Neural progenitor cell (in vitro differentiated cells): ENCODE data around the gene FRMPD2. TPM values are rescaled to one million over a fixed set of nuclear protein-coding genes. Genes with fewer than 3 reads are reported as not detected.

Source experiments
- DNase-seq: peaks from one replicate; pipeline ENCODE4 v3.0.0-alpha.2; 2016; ENCODE audit warnings: low spot score
- H2AFZ ChIP-seq: fragments of 200-600 bp; sonication (generic); replicated peaks from 2 replicates; pipeline ENCODE4 v1.6.1; 2016; ENCODE audit warnings: antibody characterized with exemption
- H3F3A ChIP-seq: fragments of 200-600 bp; sonication (generic); 2 replicates; pipeline ENCODE4 v1.6.1; 2016; ENCODE audit warnings: antibody characterized with exemption, low read depth
- H3K27ac ChIP-seq: fragments of 200-600 bp; sonication (generic); 2 replicates; pipeline ENCODE4 v1.5.1; 2016; ENCODE audit warnings: mild to moderate bottlenecking
- H3K27me3 ChIP-seq: fragments of 200-600 bp; sonication (generic); 2 replicates; pipeline ENCODE4 v1.6.1; 2016; ENCODE audit warnings: mild to moderate bottlenecking, moderate library complexity
- H3K36me3 ChIP-seq: fragments of 200-600 bp; sonication (generic); 2 replicates; pipeline ENCODE4 v1.5.1; 2016
- H3K4me1 ChIP-seq: fragments of 200-600 bp; sonication (generic); 2 replicates; pipeline ENCODE4 v1.6.1; 2016; ENCODE audit warnings: mixed run types
- H3K4me2 ChIP-seq: fragments of 200-600 bp; sonication (generic); 2 replicates; pipeline ENCODE4 v1.6.1; 2016
- H3K4me3 ChIP-seq: fragments of 200-600 bp; sonication (generic); 2 replicates; pipeline ENCODE4 v1.5.1; 2016
- H3K79me2 ChIP-seq: fragments of 200-600 bp; sonication (generic); 2 replicates; pipeline ENCODE4 v1.6.1; 2016; ENCODE audit warnings: low read depth
- H3K9ac ChIP-seq: fragments of 200-600 bp; sonication (generic); 2 replicates; pipeline ENCODE4 v1.6.1; 2016
- H3K9me3 ChIP-seq: fragments of 200-600 bp; sonication (generic); 2 replicates; pipeline ENCODE4 v1.5.1; 2016; ENCODE audit warnings: low read depth
- H4K20me1 ChIP-seq: fragments of 200-600 bp; sonication (generic); 2 replicates; pipeline ENCODE4 v1.6.1; 2016; ENCODE audit warnings: low read depth
- H3K27ac Mint-ChIP-seq: 3 replicates; pipeline ENCODE4 v1.8.0; 2021; ENCODE audit warnings: mixed read lengths
- H3K27me3 Mint-ChIP-seq: 2 replicates; pipeline ENCODE4 v1.8.0; 2022; ENCODE audit warnings: low read depth, mild to moderate bottlenecking, inconsistent platforms, moderate library complexity, mixed read lengths; ENCODE audit not compliant: insufficient read depth
- H3K36me3 Mint-ChIP-seq: 3 replicates; pipeline ENCODE4 v1.8.0; 2021; ENCODE audit warnings: mixed read lengths
- H3K4me1 Mint-ChIP-seq: 3 replicates; pipeline ENCODE4 v1.8.0; 2021; ENCODE audit warnings: mixed read lengths
- H3K4me3 Mint-ChIP-seq: 3 replicates; pipeline ENCODE4 v1.8.0; 2021; ENCODE audit warnings: mild to moderate bottlenecking, moderate library complexity, mixed read lengths
- H3K9me3 Mint-ChIP-seq: 3 replicates; pipeline ENCODE4 v1.8.0; 2020; ENCODE audit warnings: mixed read lengths
- CTCF ChIP-seq: fragments of 200-600 bp; sonication (generic); IDR thresholded peaks from 2 replicates; pipeline ENCODE4 v1.5.1; 2017; ENCODE audit warnings: antibody characterized with exemption, mild to moderate bottlenecking
- EZH2 ChIP-seq: fragments of 200-600 bp; sonication (generic); IDR thresholded peaks from 2 replicates; pipeline ENCODE4 v1.6.1; 2017; ENCODE audit warnings: antibody characterized with exemption, mild to moderate bottlenecking, moderate library complexity
- EZH2phosphoT487 ChIP-seq: fragments of 200-600 bp; sonication (generic); IDR thresholded peaks from 2 replicates; pipeline ENCODE4 v1.6.1; 2017; ENCODE audit warnings: antibody characterized with exemption
- total RNA-seq: library from RNA; depleted of rRNA; stranded (reverse); fragments of >200 nt; gene quantifications from 2 replicates; pipeline ENCODE4 v1.2.3, GENCODE V29; 2015; ENCODE audit warnings: low replicate concordance

FRMPD2 gene
- total RNA-seq, 1 donor from 2014 or later: not detected

- Mint-ChIP-seq H3K27me3 (peaks cover 12% of the 10 kb centered on the region), H3K27ac (no peak overlapping the region), H3K4me1 (peaks cover 12% of the 10 kb centered on the region), H3K4me3 (no peak overlapping the region), H3K36me3 (no peaks in the 10 kb centered on the region), H3K9me3 (no peaks in the 10 kb centered on the region)
- Histone ChIP-seq H3K4me3 (no peak overlapping the region), H4K20me1 (no peaks in the 10 kb centered on the region), H3K9ac (no peak overlapping the region), H3K36me3 (no peaks in the 10 kb centered on the region), H3K4me2 (no peak overlapping the region), H3K79me2 (no peaks in the 10 kb centered on the region), H3K9me3 (no peaks in the 10 kb centered on the region), H3K27me3 (no peaks in the 10 kb centered on the region), H2AFZ (no peak overlapping the region), H3F3A (no peaks in the 10 kb centered on the region), H3K27ac (no peak overlapping the region), H3K4me1 (peaks cover 15% of the 10 kb centered on the region)
- no peak for DNase-seq
- no peak for TF ChIP-seq EZH2
- no peak for TF ChIP-seq EZH2phosphoT487
- no peak for TF ChIP-seq CTCF
These were observed 42.7 kb downstream of the FRMPD2 start for GRCh38 chr10:48231699-48232315.

- Histone ChIP-seq H3K36me3 (no peaks in the 10 kb centered on the region), H3K9me3 (no peaks in the 10 kb centered on the region), H3K4me3 (no peak overlapping the region), H4K20me1 (no peaks in the 10 kb centered on the region), H3F3A (no peaks in the 10 kb centered on the region), H3K27ac (no peak overlapping the region), H3K27me3 (no peaks in the 10 kb centered on the region), H2AFZ (no peak overlapping the region), H3K4me1 (peaks cover 12% of the 10 kb centered on the region), H3K79me2 (no peaks in the 10 kb centered on the region), H3K4me2 (no peak overlapping the region), H3K9ac (no peak overlapping the region)
- H3K9me3 Mint-ChIP-seq: no peaks in the 10 kb centered on the region
- DNase-seq: no peak
- peaks cover 12% of the 10 kb centered on the region for H3K4me1 Mint-ChIP-seq
- H3K4me3 Mint-ChIP-seq: no peak overlapping the region
- peaks cover 12% of the 10 kb centered on the region for H3K27me3 Mint-ChIP-seq
- no peak for TF ChIP-seq EZH2
- TF ChIP-seq CTCF: no peak
- TF ChIP-seq EZH2phosphoT487: no peak
- H3K27ac Mint-ChIP-seq: no peak overlapping the region
- no peaks in the 10 kb centered on the region for H3K36me3 Mint-ChIP-seq
These were observed 43.3 kb downstream of the FRMPD2 start for GRCh38 chr10:48231178-48231577.

- no peak overlapping the region for H3K27ac Mint-ChIP-seq
These were observed 47.3 kb downstream of the FRMPD2 start for GRCh38 chr10:48227213-48227612.

More at GRCh38 chr10:48227213-48227612, 47.3 kb downstream of the FRMPD2 start:
- TF ChIP-seq EZH2phosphoT487 (no peak), EZH2 (no peak), CTCF (no peak)
- Histone ChIP-seq H4K20me1 (no peaks in the 10 kb centered on the region), H3K9ac (no peak overlapping the region), H2AFZ (no peak overlapping the region), H3K27me3 (no peaks in the 10 kb centered on the region), H3K4me1 (peaks cover 6% of the 10 kb centered on the region), H3F3A (no peaks in the 10 kb centered on the region), H3K36me3 (no peaks in the 10 kb centered on the region), H3K27ac (no peak overlapping the region), H3K9me3 (no peaks in the 10 kb centered on the region), H3K4me2 (peak overlapping the region; percentile 26), H3K79me2 (no peaks in the 10 kb centered on the region), H3K4me3 (no peak overlapping the region)
- Mint-ChIP-seq H3K4me3 (no peak overlapping the region), H3K4me1 (peaks cover 9% of the 10 kb centered on the region), H3K27me3 (no peaks in the 10 kb centered on the region), H3K9me3 (no peaks in the 10 kb centered on the region), H3K36me3 (no peaks in the 10 kb centered on the region)
- DNase-seq: no peak
